GM19328 (cell line): ENCODE results near the gene ZNF662.

ENCODE experiments used
- ATAC-seq: cut with Tn5 transposase; IDR thresholded peaks from one replicate; pipeline ENCODE4 v1.9.1; 2021; ENCODE audit warnings: mild to moderate bottlenecking, moderate library complexity; ENCODE audit not compliant: unreplicated experiment

ZNF662 gene

GRCh38 chr3:42935472-42935871, 29.5 kb downstream of the ZNF662 start:
- ATAC-seq, result no peak

- ATAC-seq, result no peak
Measured at GRCh38 chr3:42936157-42936981, 30.4 kb downstream of the ZNF662 start.

GRCh38 chr3:42937334-42937733, 31.4 kb downstream of the ZNF662 start:
- no peak for ATAC-seq

- ATAC-seq, result no peak
Measured at GRCh38 chr3:42942693-42943092, 36.8 kb downstream of the ZNF662 start.

GRCh38 chr3:42946050-42946449, 40.1 kb downstream of the ZNF662 start:
- no peak for ATAC-seq

- no peak for ATAC-seq
Measured at GRCh38 chr3:42957573-42957972, 51.6 kb downstream of the ZNF662 start.

GRCh38 chr3:42960282-42960681, 54.3 kb downstream of the ZNF662 start:
- no peak for ATAC-seq

GRCh38 chr3:42960786-42961185, 54.8 kb downstream of the ZNF662 start:
- no peak for ATAC-seq

- no peak for ATAC-seq
Measured at GRCh38 chr3:42961633-42962032, 55.7 kb downstream of the ZNF662 start.

- no peak for ATAC-seq
Measured at GRCh38 chr3:42963269-42963668, 57.3 kb downstream of the ZNF662 start.

GRCh38 chr3:42964266-42964665, 58.3 kb downstream of the ZNF662 start:
- no peak for ATAC-seq
